Hepatocyte (in vitro differentiated cells): ENCODE results near the gene SNX24.

Experiments used
- EZH2 ChIP-seq: fragments of 200-600 bp; sonication (generic); IDR thresholded peaks from 2 replicates; pipeline ENCODE4 v1.6.1; 2016; ENCODE audit warnings: antibody characterized with exemption, mild to moderate bottlenecking, borderline replicate concordance
- EZH2phosphoT487 ChIP-seq: fragments of 200-600 bp; sonication (generic); IDR thresholded peaks from one replicate; pipeline ENCODE4 v1.6.1; 2018; ENCODE audit warnings: antibody characterized with exemption, mild to moderate bottlenecking, low read depth, moderate library complexity; ENCODE audit not compliant: unreplicated experiment, severe bottlenecking
- TF ChIP-seq, protein P1 (sequence below): fragments of 200-600 bp; sonication (generic); IDR thresholded peaks from 2 replicates; pipeline ENCODE4 v1.5.1; 2016; ENCODE audit warnings: antibody characterized with exemption, mild to moderate bottlenecking; ENCODE audit not compliant: poor library complexity

DNA sequence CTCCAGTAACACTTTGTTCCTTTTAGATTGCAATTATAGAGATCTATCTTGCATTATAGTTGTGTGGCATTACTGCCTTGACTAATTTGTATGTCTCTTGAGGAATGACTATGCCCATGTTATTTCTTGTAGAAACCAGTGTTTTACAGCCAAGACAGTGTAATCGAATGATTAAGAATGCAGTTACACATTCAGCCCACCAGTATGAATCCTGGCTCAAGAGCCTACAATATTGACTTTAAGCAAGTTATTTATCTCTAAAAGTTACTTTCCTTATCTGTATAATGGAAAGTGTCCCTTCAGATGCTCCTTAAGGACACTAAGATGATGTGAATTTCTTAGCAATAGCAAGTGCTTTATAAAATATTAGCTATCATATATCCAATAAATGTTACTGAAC is 9.7 kb upstream of the SNX24 start:
- TF ChIP-seq, protein P1, sequence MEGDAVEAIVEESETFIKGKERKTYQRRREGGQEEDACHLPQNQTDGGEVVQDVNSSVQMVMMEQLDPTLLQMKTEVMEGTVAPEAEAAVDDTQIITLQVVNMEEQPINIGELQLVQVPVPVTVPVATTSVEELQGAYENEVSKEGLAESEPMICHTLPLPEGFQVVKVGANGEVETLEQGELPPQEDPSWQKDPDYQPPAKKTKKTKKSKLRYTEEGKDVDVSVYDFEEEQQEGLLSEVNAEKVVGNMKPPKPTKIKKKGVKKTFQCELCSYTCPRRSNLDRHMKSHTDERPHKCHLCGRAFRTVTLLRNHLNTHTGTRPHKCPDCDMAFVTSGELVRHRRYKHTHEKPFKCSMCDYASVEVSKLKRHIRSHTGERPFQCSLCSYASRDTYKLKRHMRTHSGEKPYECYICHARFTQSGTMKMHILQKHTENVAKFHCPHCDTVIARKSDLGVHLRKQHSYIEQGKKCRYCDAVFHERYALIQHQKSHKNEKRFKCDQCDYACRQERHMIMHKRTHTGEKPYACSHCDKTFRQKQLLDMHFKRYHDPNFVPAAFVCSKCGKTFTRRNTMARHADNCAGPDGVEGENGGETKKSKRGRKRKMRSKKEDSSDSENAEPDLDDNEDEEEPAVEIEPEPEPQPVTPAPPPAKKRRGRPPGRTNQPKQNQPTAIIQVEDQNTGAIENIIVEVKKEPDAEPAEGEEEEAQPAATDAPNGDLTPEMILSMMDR = no peak
- TF ChIP-seq EZH2phosphoT487 = no peak
- no peak for TF ChIP-seq EZH2
